ENCODE measurements around the gene MYO18A.

The MYO18A gene

GRCh38 chr17:29079887-29080286 is 100.3 kb downstream of the MYO18A start:
- no peak for DNase-seq
- H3K36me3 ChIP-seq (replicated peaks) = no peaks in the 10 kb centered on the region
- in situ Hi-C loops (cut with HindIII; ENCODE audit: low pct_ligation_motif_present, low sequenced_read_pairs) = no loop called here

GRCh38 chr17:29079433-29079832 is 100.8 kb downstream of the MYO18A start:
- H3K27me3 ChIP-seq (replicated peaks) = no peaks in the 10 kb centered on the region
- DNase-seq = no peak
- H3K36me3 ChIP-seq (replicated peaks) = no peaks in the 10 kb centered on the region
- in situ Hi-C loops (cut with HindIII; ENCODE audit: low pct_ligation_motif_present, low sequenced_read_pairs) = no loop called here
- H3K27ac ChIP-seq = no peak overlapping the region
- H3K4me3 ChIP-seq (ENCODE audit: low read depth, low read length) = no peak overlapping the region
- TF ChIP-seq CTCF (IDR thresholded peaks at IDR 0.05; ENCODE audit: low read depth, low read length, missing control alignments) = no peak

More at GRCh38 chr17:29079887-29080286, 100.3 kb downstream of the MYO18A start:
- TF ChIP-seq CTCF (IDR thresholded peaks at IDR 0.05; ENCODE audit: low read depth, low read length, missing control alignments) = no peak
- no peaks in the 10 kb centered on the region for H3K27me3 ChIP-seq (replicated peaks)
- H3K27ac ChIP-seq = no peak overlapping the region
- H3K4me3 ChIP-seq (ENCODE audit: low read depth, low read length) = no peak overlapping the region

DNA sequence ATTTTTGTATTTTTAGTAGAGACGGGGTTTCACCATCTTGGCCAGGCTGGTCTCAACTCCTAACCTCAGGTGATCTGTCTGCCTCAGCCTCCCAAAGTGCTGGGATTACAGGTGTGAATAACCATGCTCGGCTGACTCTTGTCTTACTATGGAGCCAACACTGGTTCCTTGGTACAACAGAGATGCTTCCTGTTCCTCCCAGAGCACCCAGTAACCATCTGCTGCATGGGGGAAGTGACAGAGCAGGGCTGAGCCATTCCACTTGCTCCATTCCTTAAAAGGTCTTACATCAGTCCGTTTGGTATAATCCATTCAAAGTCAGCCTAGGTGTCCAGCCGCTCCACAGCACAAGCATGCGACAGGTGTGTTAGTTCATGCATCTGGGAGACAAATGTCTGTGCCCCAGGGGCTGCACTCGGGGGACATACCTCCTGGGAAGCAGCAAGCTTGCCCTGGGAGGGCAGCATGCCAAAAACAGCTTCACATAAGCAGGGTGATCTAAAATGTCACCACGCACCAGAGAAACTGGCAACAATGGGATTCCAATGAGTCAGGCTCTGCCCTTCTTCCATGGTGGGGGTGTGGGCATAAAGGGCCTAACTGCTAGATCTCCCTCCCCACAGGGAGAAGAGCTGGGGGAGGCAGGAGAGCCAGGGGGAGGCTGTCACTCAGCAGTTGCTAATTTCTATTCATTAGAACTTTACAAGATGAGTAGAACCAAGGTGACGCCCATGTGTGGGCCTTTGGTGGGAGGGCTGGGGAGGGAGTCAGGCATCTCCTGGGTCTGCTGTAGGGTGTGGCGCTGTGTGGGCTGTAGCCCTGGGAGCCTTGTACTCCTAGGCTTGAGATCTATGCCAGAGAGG is 101.8 kb downstream of the MYO18A start:
- TF ChIP-seq CTCF (IDR thresholded peaks at IDR 0.05; ENCODE audit: low read depth, low read length, missing control alignments) = no peak
- no peak overlapping the region for H3K27ac ChIP-seq
- in situ Hi-C loops (cut with HindIII; ENCODE audit: low pct_ligation_motif_present, low sequenced_read_pairs) = no loop called here
- H3K27me3 ChIP-seq (replicated peaks) = no peaks in the 10 kb centered on the region
- DNase-seq = no peak
- no peak overlapping the region for H3K4me3 ChIP-seq (ENCODE audit: low read depth, low read length)
- no peaks in the 10 kb centered on the region for H3K36me3 ChIP-seq (replicated peaks)

GRCh38 chr17:29077320-29077719 is 102.9 kb downstream of the MYO18A start:
- in situ Hi-C loops (cut with HindIII; ENCODE audit: low pct_ligation_motif_present, low sequenced_read_pairs) = no loop called here
- H3K27me3 ChIP-seq (replicated peaks) = no peaks in the 10 kb centered on the region
- no peaks in the 10 kb centered on the region for H3K36me3 ChIP-seq (replicated peaks)
- no peak for DNase-seq
- no peak overlapping the region for H3K27ac ChIP-seq
- TF ChIP-seq CTCF (IDR thresholded peaks at IDR 0.05; ENCODE audit: low read depth, low read length, missing control alignments) = no peak
- no peak overlapping the region for H3K4me3 ChIP-seq (ENCODE audit: low read depth, low read length)

- TF ChIP-seq CTCF (IDR thresholded peaks at IDR 0.05; ENCODE audit: low read depth, low read length, missing control alignments) = no peak
- in situ Hi-C loops (cut with HindIII; ENCODE audit: low pct_ligation_motif_present, low sequenced_read_pairs) = no loop called here
- Histone ChIP-seq H3K4me3 (ENCODE audit: low read depth, low read length) (no peak overlapping the region), H3K36me3 (replicated peaks) (no peaks in the 10 kb centered on the region), H3K27ac (no peak overlapping the region), H3K27me3 (replicated peaks) (peaks cover 2% of the 10 kb centered on the region)
- no peak for DNase-seq
Observed at GRCh38 chr17:29076722-29077121, 103.5 kb downstream of the MYO18A start.
